Measurements from ENCODE around the gene KCNQ2.

The KCNQ2 gene

DNA sequence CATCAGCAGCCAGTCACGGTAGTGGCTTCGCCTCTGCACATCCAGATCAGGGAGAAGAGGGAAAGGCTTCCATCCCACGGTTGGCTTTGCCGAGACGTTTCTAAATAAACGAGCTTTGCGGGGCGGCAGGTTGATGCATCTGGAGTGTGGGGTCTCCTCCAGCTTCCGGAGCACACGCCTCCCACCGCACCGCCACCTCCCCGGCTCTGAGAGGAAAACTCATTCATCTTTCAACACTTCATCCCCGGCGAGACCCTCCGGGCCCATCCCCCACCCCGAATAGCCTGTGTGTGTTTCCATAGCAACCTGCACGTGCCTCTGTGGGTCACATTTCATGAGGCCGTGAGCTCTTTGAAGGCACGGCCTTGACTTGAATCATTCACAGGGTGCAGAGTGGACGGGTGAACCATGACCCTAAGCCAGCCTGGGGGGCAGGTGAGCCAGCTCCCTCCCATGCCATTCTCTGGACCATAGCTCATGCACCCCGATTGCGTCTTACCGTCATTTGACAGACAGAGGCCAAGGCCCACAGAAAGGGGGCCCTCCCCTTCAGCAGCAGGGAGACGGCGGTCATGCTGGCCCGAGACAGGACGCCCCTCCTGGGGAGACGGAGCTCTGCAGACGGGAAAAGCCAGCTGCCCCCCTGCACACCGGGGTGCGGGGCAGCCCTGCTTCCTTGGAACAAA lies 95.1 kb downstream of the KCNQ2 start:
- ATAC-seq: no peak

DNA sequence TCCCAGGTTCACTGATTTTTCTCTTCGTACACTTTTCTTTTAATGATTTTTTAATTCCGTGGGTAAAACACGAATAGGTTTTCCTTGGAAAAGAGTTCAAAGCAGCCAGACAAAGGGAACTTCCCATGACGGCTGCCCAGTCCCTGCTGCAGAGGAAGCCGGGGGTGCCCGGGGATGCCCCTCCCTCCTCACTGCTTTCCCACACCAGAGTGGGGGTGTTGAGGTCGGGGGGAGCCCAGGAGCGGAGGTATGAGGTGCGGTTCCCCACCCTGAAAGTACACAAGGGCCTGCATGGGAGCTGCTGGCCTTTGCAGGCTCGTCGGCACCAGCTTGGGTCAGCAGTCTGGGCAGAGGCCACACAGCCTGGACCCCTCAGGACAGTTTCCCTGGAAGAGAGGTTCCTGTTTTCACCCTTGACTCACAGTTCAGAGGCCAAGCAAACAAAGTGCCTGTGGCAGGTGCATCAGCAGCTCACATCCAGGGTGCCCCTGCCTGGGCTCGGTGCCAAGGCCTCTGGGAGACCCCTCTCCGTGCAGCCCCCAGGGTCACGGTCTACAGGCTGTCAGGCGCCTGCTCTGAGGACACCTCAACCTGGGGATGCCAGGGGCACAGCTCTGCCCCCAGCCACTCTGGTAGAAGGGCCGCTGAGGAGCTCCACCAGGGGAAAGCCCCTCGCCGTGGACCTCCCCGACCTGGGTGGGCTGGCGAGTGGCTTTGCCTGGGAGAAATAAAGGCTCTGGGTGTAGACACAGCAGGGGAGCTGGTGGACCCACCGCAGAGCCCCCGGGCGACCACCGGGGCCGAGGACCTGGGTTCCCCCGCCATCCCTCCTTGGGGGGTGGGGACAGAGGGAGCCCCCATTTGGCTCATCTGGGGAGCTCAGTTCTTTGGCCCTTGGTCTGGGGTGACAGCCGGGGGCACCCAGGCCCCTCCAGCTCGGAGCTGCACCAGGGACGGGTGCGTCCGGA lies 95.9 kb downstream of the KCNQ2 start:
- ATAC-seq: no peak
- TF ChIP-seq ESRRG (CRISPR knock-in tag; IDR thresholded peaks at IDR 0.05) (no peak), BACH2 (CRISPR knock-in tag; IDR thresholded peaks at IDR 0.05; ENCODE audit: borderline replicate concordance) (no peak), GLIS3 (CRISPR knock-in tag; IDR thresholded peaks at IDR 0.05) (no peak), ZFP30 (CRISPR knock-in tag; IDR thresholded peaks at IDR 0.05) (no peak), OSR1 (CRISPR knock-in tag; IDR thresholded peaks at IDR 0.05) (no peak), ARNTL (CRISPR knock-in tag; IDR thresholded peaks at IDR 0.05; ENCODE audit: borderline replicate concordance, low read depth) (no peak), TOX (CRISPR knock-in tag; IDR thresholded peaks at IDR 0.05; ENCODE audit: borderline replicate concordance) (no peak), ZC3H10 (CRISPR knock-in tag; IDR thresholded peaks at IDR 0.05) (no peak), ZNF8 (CRISPR knock-in tag; IDR thresholded peaks at IDR 0.05) (no peak), RARB (CRISPR knock-in tag; IDR thresholded peaks at IDR 0.05) (no peak)
- TF ChIP-seq, protein P1, sequence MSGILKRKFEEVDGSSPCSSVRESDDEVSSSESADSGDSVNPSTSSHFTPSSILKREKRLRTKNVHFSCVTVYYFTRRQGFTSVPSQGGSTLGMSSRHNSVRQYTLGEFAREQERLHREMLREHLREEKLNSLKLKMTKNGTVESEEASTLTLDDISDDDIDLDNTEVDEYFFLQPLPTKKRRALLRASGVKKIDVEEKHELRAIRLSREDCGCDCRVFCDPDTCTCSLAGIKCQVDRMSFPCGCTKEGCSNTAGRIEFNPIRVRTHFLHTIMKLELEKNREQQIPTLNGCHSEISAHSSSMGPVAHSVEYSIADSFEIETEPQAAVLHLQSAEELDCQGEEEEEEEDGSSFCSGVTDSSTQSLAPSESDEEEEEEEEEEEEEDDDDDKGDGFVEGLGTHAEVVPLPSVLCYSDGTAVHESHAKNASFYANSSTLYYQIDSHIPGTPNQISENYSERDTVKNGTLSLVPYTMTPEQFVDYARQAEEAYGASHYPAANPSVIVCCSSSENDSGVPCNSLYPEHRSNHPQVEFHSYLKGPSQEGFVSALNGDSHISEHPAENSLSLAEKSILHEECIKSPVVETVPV (CRISPR knock-in tag; IDR thresholded peaks at IDR 0.05): no peak
- TF ChIP-seq, protein P2, sequence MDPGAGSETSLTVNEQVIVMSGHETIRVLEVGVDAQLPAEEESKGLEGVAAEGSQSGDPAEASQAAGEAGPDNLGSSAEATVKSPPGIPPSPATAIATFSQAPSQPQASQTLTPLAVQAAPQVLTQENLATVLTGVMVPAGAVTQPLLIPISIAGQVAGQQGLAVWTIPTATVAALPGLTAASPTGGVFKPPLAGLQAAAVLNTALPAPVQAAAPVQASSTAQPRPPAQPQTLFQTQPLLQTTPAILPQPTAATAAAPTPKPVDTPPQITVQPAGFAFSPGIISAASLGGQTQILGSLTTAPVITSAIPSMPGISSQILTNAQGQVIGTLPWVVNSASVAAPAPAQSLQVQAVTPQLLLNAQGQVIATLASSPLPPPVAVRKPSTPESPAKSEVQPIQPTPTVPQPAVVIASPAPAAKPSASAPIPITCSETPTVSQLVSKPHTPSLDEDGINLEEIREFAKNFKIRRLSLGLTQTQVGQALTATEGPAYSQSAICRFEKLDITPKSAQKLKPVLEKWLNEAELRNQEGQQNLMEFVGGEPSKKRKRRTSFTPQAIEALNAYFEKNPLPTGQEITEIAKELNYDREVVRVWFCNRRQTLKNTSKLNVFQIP (CRISPR knock-in tag; IDR thresholded peaks at IDR 0.05; ENCODE audit: borderline replicate concordance, low read depth): no peak

More for the DNA sequence above, 95.1 kb downstream of the KCNQ2 start:
- TF ChIP-seq, protein P1 (CRISPR knock-in tag; IDR thresholded peaks at IDR 0.05): no peak

DNA sequence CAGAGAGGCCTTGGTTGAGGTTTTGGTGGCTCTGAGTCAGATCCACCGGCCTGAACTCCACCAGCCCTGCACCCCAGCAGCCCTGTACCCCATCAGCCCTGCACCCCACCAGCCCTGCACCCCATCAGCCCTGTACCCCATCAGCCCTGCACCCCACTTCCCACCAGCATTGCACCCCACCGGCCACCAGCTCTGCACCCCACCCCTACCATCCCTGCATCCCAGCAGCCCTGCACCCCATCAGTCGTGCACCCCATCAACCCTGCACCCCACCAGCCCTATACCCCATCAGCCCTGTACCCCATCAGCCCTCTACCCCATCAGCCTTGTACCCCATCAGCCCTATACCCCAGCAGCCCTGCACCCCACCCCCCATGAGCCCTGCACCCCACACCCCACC lies 97.0 kb downstream of the KCNQ2 start:
- no peak for ATAC-seq
- TF ChIP-seq, protein P2 (CRISPR knock-in tag; IDR thresholded peaks at IDR 0.05; ENCODE audit: borderline replicate concordance, low read depth): no peak
- TF ChIP-seq, protein P3, sequence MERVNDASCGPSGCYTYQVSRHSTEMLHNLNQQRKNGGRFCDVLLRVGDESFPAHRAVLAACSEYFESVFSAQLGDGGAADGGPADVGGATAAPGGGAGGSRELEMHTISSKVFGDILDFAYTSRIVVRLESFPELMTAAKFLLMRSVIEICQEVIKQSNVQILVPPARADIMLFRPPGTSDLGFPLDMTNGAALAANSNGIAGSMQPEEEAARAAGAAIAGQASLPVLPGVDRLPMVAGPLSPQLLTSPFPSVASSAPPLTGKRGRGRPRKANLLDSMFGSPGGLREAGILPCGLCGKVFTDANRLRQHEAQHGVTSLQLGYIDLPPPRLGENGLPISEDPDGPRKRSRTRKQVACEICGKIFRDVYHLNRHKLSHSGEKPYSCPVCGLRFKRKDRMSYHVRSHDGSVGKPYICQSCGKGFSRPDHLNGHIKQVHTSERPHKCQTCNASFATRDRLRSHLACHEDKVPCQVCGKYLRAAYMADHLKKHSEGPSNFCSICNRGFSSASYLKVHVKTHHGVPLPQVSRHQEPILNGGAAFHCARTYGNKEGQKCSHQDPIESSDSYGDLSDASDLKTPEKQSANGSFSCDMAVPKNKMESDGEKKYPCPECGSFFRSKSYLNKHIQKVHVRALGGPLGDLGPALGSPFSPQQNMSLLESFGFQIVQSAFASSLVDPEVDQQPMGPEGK (CRISPR knock-in tag; IDR thresholded peaks at IDR 0.05; ENCODE audit: borderline replicate concordance): no peak
- TF ChIP-seq RARB (CRISPR knock-in tag; IDR thresholded peaks at IDR 0.05) (no peak), CSDC2 (CRISPR knock-in tag; IDR thresholded peaks at IDR 0.05) (no peak), ARNTL (CRISPR knock-in tag; IDR thresholded peaks at IDR 0.05; ENCODE audit: borderline replicate concordance, low read depth) (no peak), GLIS3 (CRISPR knock-in tag; IDR thresholded peaks at IDR 0.05) (no peak), SNAI2 (CRISPR knock-in tag; IDR thresholded peaks at IDR 0.05) (no peak), ZFP30 (CRISPR knock-in tag; IDR thresholded peaks at IDR 0.05) (no peak)
- TF ChIP-seq, protein P1 (CRISPR knock-in tag; IDR thresholded peaks at IDR 0.05): no peak

All from SK-N-SH treated with all-trans-retinoic acid at 6 μM for 48 hours (cell line).